HG03108 (cell line): ENCODE measurements around the gene RHBG.
A peak's percentile ranks its signal among the peaks of the same experiment; 100 is the strongest.
"Not testable (repeated sequence)": the region's sequence is repeated elsewhere in the genome, so short reads cannot be mapped to it uniquely, and the experiment has no call there.

ENCODE experiments used
- ATAC-seq: cut with Tn5 transposase; IDR thresholded peaks from one replicate; pipeline ENCODE4 v1.9.1; 2021; ENCODE audit warnings: moderate library complexity; ENCODE audit not compliant: unreplicated experiment

Gene RHBG

DNA sequence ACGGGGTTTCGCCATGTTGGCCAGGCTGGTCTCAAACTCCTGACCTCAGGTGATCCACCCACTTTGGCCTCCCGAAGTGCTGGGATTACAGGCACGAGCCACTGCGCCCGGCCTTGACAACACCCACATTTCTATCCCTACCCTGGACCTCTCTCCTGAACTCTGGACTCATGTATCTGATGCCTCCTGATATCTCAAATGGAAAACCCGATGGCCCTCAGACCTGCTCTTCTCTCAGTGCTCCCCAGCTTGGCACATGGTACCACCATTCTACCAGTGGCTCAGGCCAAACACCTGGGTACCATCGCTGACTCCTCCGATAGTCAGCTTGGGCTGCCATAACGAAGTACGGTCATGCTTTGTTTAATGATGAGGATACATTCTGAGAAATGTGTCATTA is 8.5 kb upstream of the RHBG start:
- ATAC-seq, result no peak

DNA sequence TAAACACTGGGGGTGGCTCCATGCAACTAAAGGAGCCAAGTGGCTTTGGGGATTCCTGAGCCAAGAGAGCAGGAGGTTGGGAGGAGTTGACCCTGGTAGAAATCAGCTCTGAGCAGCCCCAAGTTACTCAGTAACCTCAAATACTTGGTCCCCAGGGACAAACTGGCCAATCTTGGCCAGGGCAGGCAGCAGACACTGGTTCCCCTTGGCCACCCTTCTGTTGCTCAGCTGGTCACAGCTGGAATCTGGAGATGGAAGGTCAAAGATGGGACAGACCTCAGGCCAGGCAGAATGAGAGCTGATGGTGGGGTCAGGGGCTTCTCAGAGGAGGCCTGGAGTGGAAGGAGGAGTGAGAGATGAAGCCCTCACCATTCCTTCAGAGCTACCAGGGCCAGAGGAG is 3.3 kb upstream of the RHBG start:
- ATAC-seq, result no peak

- ATAC-seq, result no peak
These were observed 2.4 kb upstream of the RHBG start for GRCh38 chr1:156366378-156367166.

GRCh38 chr1:156367383-156368156 is 1.4 kb upstream of the RHBG start:
- ATAC-seq, result no peak

DNA sequence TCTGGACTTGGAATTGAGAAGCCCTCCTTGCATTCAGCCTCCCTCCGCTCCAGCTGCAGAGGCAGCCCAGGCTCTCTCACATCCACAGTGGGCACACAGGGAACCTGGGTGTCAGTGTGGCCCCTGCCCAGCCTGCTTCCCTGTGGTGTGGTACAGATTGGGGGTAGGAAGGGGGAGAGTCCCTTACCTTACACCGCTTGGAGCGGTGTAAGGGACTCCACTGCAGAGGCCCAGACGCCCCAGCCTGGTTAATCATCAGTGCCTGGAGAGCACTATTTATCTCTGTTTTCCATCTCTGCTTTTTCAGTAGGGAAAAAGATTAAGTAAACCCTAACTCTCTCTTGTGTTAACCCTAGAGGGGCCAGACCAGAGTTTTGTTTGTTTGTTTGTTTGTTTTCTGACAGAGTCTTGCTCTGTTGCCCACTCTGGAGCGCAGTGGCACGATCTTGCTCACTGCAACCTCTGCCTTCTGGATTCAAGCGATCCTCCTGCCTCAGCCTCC is 803 bp upstream of the RHBG start:
- no peak for ATAC-seq

DNA sequence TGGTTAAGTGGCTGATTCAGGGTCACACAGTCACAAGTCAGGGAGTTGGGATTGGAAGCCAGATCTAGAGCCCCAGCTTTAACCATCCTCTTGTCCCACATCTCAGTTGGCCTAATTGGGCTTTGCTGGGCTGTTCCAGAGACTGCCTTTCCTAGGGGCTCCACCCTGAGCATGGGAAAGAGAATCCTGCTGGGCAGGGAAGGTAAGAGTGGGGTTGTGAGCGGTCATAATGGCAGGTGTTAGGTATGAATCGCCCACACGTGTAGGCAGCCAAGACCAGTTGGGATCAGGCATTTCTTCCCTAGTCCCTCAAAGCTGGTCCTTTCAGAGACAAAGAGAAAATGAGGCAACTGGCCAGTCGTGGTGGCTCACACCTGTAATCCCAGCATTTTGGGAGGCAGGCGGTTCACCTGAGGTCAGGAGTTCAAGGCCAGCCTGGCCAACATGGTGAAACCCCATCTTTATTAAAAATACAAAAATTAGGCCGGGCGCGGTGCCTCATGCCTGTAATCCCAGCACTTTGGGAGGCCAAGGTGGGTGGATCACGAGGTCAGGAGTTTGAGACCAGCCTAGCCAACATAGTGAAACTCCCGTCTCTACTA is 775 bp downstream of the RHBG start:
- ATAC-seq, result not testable (repeated sequence)

GRCh38 chr1:156371553-156372264 is 2.7 kb downstream of the RHBG start:
- ATAC-seq, result no peak

DNA sequence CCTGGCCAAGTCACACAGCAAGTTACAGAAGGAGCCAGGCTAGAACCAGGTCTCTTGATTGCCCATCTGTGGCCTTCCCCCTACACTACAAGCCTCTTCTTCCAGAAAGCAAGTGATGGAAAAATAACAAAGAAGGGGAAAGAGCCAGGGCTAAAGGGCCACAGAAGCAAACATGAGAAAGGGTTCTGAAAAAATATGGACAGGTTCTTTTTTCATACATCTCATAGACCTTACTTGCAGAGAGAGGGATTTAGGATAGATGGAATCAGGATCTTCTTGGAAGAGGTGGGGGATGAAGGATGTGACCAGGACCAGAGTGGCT is 3.2 kb downstream of the RHBG start:
- no peak for ATAC-seq

GRCh38 chr1:156372876-156373275 is 3.9 kb downstream of the RHBG start:
- ATAC-seq, result no peak

GRCh38 chr1:156373546-156373945 is 4.5 kb downstream of the RHBG start:
- ATAC-seq, result no peak

DNA sequence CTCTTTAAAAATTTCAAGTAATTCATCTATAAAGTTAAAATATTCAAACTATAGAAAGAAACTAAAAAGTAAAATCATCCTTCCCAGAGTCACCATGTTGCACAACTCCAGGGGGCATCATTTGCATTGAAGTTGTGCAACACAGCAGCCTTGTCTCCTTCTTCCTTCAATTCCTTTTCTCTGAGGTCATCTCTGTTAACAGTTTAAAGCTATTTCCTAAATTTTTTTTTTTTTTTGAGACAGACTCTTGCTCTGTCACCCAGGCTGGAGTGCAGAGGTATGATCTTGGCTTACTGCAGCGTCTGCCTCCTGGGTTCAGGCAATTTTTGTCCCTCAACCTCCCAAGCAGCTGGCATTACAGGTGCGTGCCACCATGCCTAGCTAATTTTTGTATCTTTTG is 7.1 kb downstream of the RHBG start:
- ATAC-seq, result no peak

DNA sequence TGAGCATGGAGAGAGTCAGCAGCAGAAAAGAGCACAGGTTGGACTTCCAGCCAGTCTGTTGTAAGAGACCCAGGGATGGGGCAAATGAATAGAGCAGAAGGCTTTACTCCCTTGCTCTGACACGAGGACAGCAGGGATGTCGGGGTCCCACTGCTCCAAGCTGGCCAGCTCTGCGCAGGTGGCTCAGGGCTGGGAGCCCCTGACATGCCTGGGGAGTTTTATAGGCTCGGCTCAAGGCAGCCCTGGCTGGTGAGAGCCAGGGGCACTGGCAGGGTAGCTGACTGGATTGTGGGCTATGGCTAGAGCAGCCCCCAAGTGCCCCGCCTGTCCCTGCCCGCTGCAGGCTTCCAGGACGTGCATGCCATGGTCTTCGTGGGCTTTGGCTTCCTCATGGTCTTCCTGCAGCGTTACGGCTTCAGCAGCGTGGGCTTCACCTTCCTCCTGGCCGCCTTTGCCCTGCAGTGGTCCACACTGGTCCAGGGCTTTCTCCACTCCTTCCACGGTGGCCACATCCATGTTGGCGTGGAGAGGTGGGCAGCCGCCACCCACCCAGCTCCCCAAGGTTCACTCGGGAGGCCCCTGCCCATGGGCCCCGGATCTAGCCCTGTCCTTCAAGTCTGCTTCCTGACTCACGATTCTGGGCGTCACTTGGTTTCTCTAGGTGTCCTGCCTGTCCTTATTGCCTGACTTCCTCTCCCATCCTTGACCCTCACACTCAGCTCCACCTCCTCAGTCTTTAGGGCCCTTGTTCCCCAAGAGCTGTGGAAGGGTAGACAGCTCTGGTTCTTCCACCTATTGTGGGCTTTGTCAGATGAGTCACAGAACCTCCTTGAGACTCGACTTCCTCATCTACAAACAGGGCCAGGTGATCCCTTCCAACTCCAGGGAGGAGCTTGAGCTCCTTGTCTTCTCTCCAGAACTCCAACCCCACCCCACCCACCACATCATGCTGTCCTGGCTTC is 8.2 kb downstream of the RHBG start:
- ATAC-seq, result no peak

DNA sequence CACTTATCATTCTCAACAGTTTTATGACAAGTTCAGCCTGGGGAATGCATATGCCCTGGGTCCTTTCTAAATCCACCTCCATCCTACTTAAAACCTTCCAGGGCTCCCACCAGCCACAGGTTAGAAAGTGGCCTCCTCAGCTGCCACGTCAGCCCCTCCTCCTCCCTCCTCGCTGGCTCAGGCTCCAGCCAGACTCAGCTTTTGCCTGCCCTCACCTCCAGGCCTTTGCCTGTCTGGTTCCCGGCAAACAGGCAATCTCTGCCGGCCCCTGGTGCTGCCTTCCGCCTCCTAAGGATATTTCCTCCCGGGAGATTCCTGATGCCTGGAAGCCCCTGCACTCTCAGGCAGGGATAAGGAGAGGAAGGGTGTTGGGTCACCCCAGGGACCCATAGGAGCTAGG is 9.5 kb downstream of the RHBG start:
- ATAC-seq, result no peak

GRCh38 chr1:156379420-156380165 is 10.6 kb downstream of the RHBG start:
- ATAC-seq, result no peak

GRCh38 chr1:156382561-156382960 is 13.6 kb downstream of the RHBG start:
- no peak for ATAC-seq

DNA sequence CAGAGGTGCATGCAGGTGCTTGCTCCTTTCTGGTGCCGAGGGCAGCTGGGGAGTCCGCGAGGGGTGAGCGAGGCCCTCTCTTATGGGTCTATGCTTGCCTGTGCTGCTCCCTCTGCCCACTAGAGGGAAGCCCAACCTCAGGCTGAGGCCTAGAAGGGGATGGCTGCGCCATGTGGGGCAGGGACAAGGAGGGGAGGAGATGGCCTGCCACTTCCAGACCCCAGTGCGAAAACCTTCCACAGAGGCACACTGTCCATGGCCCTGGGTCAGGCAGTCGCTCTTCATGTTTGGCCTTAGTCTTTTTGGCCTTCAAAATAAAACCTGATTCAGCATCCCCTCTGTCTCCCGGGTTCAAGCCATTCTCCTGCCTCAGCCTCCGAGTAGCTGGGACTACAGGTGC is 14.0 kb downstream of the RHBG start:
- peak; percentile 70 for ATAC-seq

DNA sequence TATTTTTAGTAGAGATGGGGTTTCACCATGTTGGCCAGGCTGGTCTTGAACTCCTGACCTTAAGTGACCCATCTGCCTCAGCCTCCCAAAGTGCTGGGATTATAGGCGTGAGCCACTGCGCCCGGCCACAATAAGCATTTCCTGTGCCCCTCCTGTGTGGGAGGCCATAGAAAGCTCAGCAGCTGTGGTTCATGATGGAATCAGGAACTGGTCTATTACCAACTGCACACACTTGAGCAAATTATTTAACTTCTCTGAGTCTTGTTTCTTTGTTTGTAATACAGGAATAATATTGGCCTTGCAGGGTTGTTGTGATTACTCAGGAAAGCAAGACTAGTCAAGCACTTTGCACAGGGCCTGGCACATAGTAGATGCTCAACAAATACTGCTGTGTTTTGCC is 15.0 kb downstream of the RHBG start:
- no peak for ATAC-seq

DNA sequence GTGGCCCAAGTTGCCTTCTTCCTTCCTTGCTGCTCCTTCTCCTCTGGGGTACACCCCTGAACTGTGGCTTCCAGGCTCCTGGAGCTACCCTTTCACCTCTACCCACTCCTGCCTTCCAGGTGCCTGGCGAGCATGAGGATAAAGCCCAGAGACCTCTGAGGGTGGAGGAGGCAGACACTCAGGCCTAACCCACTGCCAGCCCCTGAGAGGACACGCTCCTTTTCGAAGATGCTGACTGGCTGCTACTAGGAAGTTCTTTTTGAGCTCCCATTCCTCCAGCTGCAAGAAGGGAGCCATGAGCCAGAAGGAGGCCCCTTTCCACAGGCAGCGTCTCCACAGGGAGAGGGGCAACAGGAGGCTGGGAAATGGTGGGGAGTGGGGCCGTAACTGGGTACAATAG is 15.6 kb downstream of the RHBG start:
- ATAC-seq, result no peak

DNA sequence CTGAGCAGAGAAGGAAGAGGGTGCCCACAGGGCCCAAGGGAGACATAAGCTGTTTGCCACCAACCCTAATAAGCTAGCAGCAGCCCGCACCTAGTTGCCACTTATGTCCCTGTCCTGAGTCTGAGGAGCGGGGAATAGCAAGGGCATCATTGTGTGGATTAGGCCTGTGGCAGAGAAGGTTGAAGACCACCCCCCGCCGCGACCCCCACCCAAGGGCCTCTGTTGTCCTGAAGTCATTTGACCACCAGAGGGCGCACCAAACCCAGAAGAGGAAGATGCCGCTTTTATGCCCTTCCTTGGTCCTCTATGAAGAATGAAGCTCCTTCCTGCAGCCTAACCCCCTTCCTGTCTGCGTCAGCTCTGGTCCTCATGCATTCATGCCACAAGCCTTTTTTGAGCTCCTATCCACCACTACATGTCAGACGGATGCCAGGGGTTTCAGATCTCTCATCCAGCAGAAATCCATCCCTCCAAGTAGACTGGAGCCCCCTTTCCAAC is 16.6 kb downstream of the RHBG start:
- no peak for ATAC-seq
